Stimulated activated CD4-positive, alpha-beta T cell treated with anti-CD3 and anti-CD28 coated beads, Interleukin-4, amount 100 ng/mL, for 48 hours (primary cell): Measurements from ENCODE around the gene KMT2C.
"Not testable (repeated sequence)": the region's sequence is repeated elsewhere in the genome, so short reads cannot be mapped to it uniquely, and the experiment has no call there.

Source experiments
- DNase-seq, 2 donors: peaks; one replicate each; pipeline ENCODE4 v3.0.0-alpha.2; 2020; ENCODE audit warnings: low read depth in 2 of 2

The KMT2C gene

GRCh38 chr7:152441810-152442209, 6.0 kb upstream of the KMT2C start:
- DNase-seq = not testable (repeated sequence)

- DNase-seq = not testable (repeated sequence)
Measured at GRCh38 chr7:152441168-152441567, 5.4 kb upstream of the KMT2C start.

- DNase-seq = not testable (repeated sequence)
Measured at GRCh38 chr7:152438017-152438416, 2.2 kb upstream of the KMT2C start.

- not testable (repeated sequence) for DNase-seq
Measured at GRCh38 chr7:152436931-152437575, 1.2 kb upstream of the KMT2C start.

- DNase-seq = peak; percentile 85 to 88
Measured at GRCh38 chr7:152436111-152436930, 518 bp upstream of the KMT2C start.

GRCh38 chr7:152434511-152435383, 1.1 kb downstream of the KMT2C start:
- peak; percentile 16 to 25 for DNase-seq

GRCh38 chr7:152433721-152434490, 1.9 kb downstream of the KMT2C start:
- DNase-seq = peak; percentile 31 to 37

- not testable (repeated sequence) for DNase-seq
Measured at GRCh38 chr7:152432735-152433134, 3.1 kb downstream of the KMT2C start.

- no peak for DNase-seq
Measured at GRCh38 chr7:152430854-152431253, 4.9 kb downstream of the KMT2C start.

- not testable (repeated sequence) for DNase-seq
Measured at GRCh38 chr7:152430118-152430517, 5.7 kb downstream of the KMT2C start.

GRCh38 chr7:152424348-152425108, 11.3 kb downstream of the KMT2C start:
- DNase-seq = peak in 1 of 2 donors; percentile 8

- DNase-seq = no peak
Measured at GRCh38 chr7:152423991-152424347, 11.8 kb downstream of the KMT2C start.

GRCh38 chr7:152423171-152423570, 12.6 kb downstream of the KMT2C start:
- not testable (repeated sequence) for DNase-seq

- not testable (repeated sequence) for DNase-seq
Measured at GRCh38 chr7:152420950-152421349, 14.9 kb downstream of the KMT2C start.

GRCh38 chr7:152419473-152420429, 16.1 kb downstream of the KMT2C start:
- no peak for DNase-seq

GRCh38 chr7:152414779-152415178, 21.0 kb downstream of the KMT2C start:
- no peak for DNase-seq

GRCh38 chr7:152411389-152411788, 24.4 kb downstream of the KMT2C start:
- no peak for DNase-seq

GRCh38 chr7:152406491-152406890, 29.3 kb downstream of the KMT2C start:
- no peak for DNase-seq

- DNase-seq = not testable (repeated sequence)
Measured at GRCh38 chr7:152406030-152406429, 29.8 kb downstream of the KMT2C start.
